ENCODE data around the gene ACER3.

DNA sequence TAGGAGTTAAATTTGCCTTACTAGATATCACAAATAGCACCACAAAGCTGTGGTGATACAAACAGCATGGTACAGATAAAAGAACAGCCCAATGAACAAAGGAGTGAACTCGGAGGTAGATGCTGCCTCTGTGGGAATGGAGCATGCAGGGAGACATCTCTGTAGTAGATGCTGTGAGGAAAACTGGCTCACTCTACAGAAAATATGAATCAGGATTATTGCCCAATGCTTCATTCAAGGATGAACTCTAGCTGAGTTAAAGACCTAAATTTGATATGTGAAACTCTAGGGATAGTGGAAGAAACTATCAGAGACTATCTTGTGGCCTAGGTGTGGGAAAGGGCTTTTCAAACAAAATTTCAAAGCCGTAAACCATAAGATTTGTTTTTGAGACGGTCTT, 190.8 kb downstream of the ACER3 start:
- TF ChIP-seq SP1 (IDR thresholded peaks at IDR 0.05), result no peak
- TF ChIP-seq, protein P1, sequence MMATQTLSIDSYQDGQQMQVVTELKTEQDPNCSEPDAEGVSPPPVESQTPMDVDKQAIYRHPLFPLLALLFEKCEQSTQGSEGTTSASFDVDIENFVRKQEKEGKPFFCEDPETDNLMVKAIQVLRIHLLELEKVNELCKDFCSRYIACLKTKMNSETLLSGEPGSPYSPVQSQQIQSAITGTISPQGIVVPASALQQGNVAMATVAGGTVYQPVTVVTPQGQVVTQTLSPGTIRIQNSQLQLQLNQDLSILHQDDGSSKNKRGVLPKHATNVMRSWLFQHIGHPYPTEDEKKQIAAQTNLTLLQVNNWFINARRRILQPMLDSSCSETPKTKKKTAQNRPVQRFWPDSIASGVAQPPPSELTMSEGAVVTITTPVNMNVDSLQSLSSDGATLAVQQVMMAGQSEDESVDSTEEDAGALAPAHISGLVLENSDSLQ (IDR thresholded peaks at IDR 0.05), result no peak
- TF ChIP-seq ELF4 (IDR thresholded peaks at IDR 0.05), result no peak
- no peak for TF ChIP-seq BHLHE40 (IDR thresholded peaks at IDR 0.05; ENCODE audit: borderline replicate concordance)
- no peak for TF ChIP-seq HDGF (IDR thresholded peaks at IDR 0.05; ENCODE audit: borderline replicate concordance)
- TF ChIP-seq FOXM1 (IDR thresholded peaks at IDR 0.05; ENCODE audit: borderline replicate concordance), result no peak

Measured in HEK293T (cell line).